Lung (tissue), 12 donors: ENCODE data around the gene CCL24. TPM values are rescaled to one million over a fixed set of nuclear protein-coding genes. Genes with fewer than 3 reads are reported as not detected.
"Not testable (repeated sequence)": the region's sequence is repeated elsewhere in the genome, so short reads cannot be mapped to it uniquely, and the experiment has no call there.

Experiments
- ATAC-seq: fragments of 200-7000 bp; cut with Tn5 transposase; one replicate; pipeline ENCODE4 v1.9.1; 2020; ENCODE audit warnings: moderate number of reproducible peaks; ENCODE audit not compliant: insufficient read depth, low FRiP score
- DNase-seq, 3 donors: peaks; one replicate each; pipeline ENCODE4 v3.0.0-alpha.2; 2013 to 2017
- H3K27ac ChIP-seq, 2 donors: one replicate each; pipeline ENCODE4 v1.5.1; 2013; ENCODE audit warnings: mild to moderate bottlenecking in 2 of 2, moderate library complexity in 2 of 2, control low read depth in 1 of 2, inconsistent platforms in 1 of 2, low read depth in 1 of 2, low read length in 1 of 2
- H3K27me3 ChIP-seq, 3 donors: one replicate each; pipeline ENCODE4 v1.5.1; 2013; ENCODE audit warnings: low read length in 2 of 3; ENCODE audit not compliant: control insufficient read depth in 3 of 3, insufficient read depth in 3 of 3
- H3K36me3 ChIP-seq, 4 donors: one replicate each; pipeline ENCODE4 v1.5.1; 2013; ENCODE audit warnings: low read length in 4 of 4, mild to moderate bottlenecking in 1 of 4, moderate library complexity in 1 of 4; ENCODE audit not compliant: control insufficient read depth in 4 of 4, insufficient read depth in 4 of 4
- H3K4me1 ChIP-seq, 5 donors: one replicate each; pipeline ENCODE4 v1.5.1; 2013; ENCODE audit warnings: low read length in 5 of 5, mild to moderate bottlenecking in 2 of 5, moderate library complexity in 1 of 5; ENCODE audit not compliant: control insufficient read depth in 5 of 5, insufficient read depth in 5 of 5
- H3K4me3 ChIP-seq: one replicate; pipeline ENCODE4 v1.5.1; 2013; ENCODE audit warnings: mild to moderate bottlenecking, control low read depth, moderate library complexity
- H3K9ac ChIP-seq, 2 donors: one replicate each; pipeline ENCODE4 v1.5.1; 2013; ENCODE audit warnings: low read length in 2 of 2, control low read depth in 1 of 2; ENCODE audit not compliant: insufficient read depth in 1 of 2
- H3K9me3 ChIP-seq, 4 donors: one replicate each; pipeline ENCODE4 v1.5.1; 2013; ENCODE audit warnings: low read length in 3 of 4, mild to moderate bottlenecking in 1 of 4, moderate library complexity in 1 of 4; ENCODE audit not compliant: control insufficient read depth in 4 of 4, insufficient read depth in 3 of 4
- CTCF ChIP-seq: IDR thresholded peaks from 2 replicates; pipeline ENCODE4 v1.5.1; 2012; ENCODE audit warnings: mild to moderate bottlenecking; ENCODE audit errors: control extremely low read depth, extremely low read depth
- WGBS, 2 donors: extraction: QIAGEN DNeasy Blood & Tissue Kit; methylation state at CpG; one replicate each; pipeline ENCODE4 v1.1.7; 2013; 5-methylcytosine and 5-hydroxymethylcytosine counted together
- polyA plus RNA-seq, 2 donors: library from polyadenylated mRNA; stranded (reverse); fragments of 200-250 nt; gene quantifications; one replicate each; pipeline ENCODE4 v1.2.1, GENCODE V29; 2013
- total RNA-seq, 2 donors: library from RNA; depleted of rRNA in 1 of 2; stranded (reverse); fragments of >200 nt in 1 of 2; gene quantifications; one replicate each; pipeline ENCODE4 v1.2.1, GENCODE V29; 2014 to 2021
- donor health status: control.
- donor health status: control.
- donor health status: Bipolar disorder and iron deficiency.
- donor health status: healthy.
- donor health status: DM: yes; HTN: yes; CAD: no.

CCL24 gene
- total and polyA plus RNA-seq, 4 donors: 1.1 to 4.8 (median 2.8) TPM; not detected in 1

GRCh38 chr7:75796420-75796819 is 17.2 kb downstream of the CCL24 start:
- H3K27ac ChIP-seq: peak overlapping the region in 1 of 2 donors; percentile 32
- TF ChIP-seq CTCF: no peak
- no peak overlapping the region for H3K9ac ChIP-seq
- no peak for DNase-seq
- peaks cover 0 to 8% (median 1%) of the 10 kb centered on the region in 5 donors for H3K4me1 ChIP-seq
- no peaks in the 10 kb centered on the region for H3K9me3 ChIP-seq
- no peak overlapping the region for H3K4me3 ChIP-seq
- no peaks in the 10 kb centered on the region for H3K27me3 ChIP-seq
- no peak for ATAC-seq
- no peaks in the 10 kb centered on the region for H3K36me3 ChIP-seq
- WGBS, 2 donors: 84 to 89% methylated on average over 6 of the region's 6 CpGs

GRCh38 chr7:75795831-75796285 is 17.7 kb downstream of the CCL24 start:
- Histone ChIP-seq H3K27me3 (no peaks in the 10 kb centered on the region), H3K9me3 (peaks cover 0 to 2% (median 0%) of the 10 kb centered on the region in 4 donors), H3K4me3 (no peak overlapping the region), H3K36me3 (no peaks in the 10 kb centered on the region), H3K4me1 (peaks cover 0 to 8% (median 4%) of the 10 kb centered on the region in 5 donors), H3K27ac (peak overlapping the region in 1 of 2 donors; percentile 59), H3K9ac (no peak overlapping the region)
- no peak for TF ChIP-seq CTCF
- WGBS, 2 donors: 36 to 37% methylated on average over 9 of the region's 9 CpGs
- DNase-seq (peak; percentile 50 to 77 (median 73)), ATAC-seq (no peak)

GRCh38 chr7:75793676-75794075 is 19.9 kb downstream of the CCL24 start:
- Histone ChIP-seq H3K36me3 (no peaks in the 10 kb centered on the region), H3K4me1 (peaks cover 0 to 13% (median 5%) of the 10 kb centered on the region in 5 donors), H3K27me3 (no peaks in the 10 kb centered on the region), H3K9me3 (peaks cover 0 to 2% (median 0%) of the 10 kb centered on the region in 4 donors), H3K9ac (no peak overlapping the region), H3K27ac (no peak overlapping the region), H3K4me3 (no peak overlapping the region)
- ATAC-seq (no peak), DNase-seq (no peak)
- 93 to 96% methylated on average over 2 of the region's 2 CpGs for WGBS, 2 donors
- no peak for TF ChIP-seq CTCF

- WGBS, 2 donors: 97 to 99% methylated on average over 5 of the region's 5 CpGs
- not testable (repeated sequence) for H3K27me3 ChIP-seq, H3K36me3 ChIP-seq, H3K9ac ChIP-seq, H3K4me3 ChIP-seq, ATAC-seq, H3K9me3 ChIP-seq, H3K27ac ChIP-seq, DNase-seq
- peaks cover 0 to 13% (median 5%) of the 10 kb centered on the region in 5 donors for H3K4me1 ChIP-seq
These were observed 21.0 kb downstream of the CCL24 start for GRCh38 chr7:75792567-75792966.
